Superior temporal gyrus (tissue), 1 donor: ENCODE measurements around the gene BTBD19.
"Not testable (repeated sequence)": the region's sequence is repeated elsewhere in the genome, so short reads cannot be mapped to it uniquely, and the experiment has no call there.

ENCODE experiments used
- DNase-seq: peaks from one replicate; pipeline ENCODE4 v3.0.0-alpha.2; 2016; ENCODE audit errors: extremely low spot score

Gene BTBD19

GRCh38 chr1:44787506-44787905 is 20.8 kb upstream of the BTBD19 start:
- DNase-seq = no peak

DNA sequence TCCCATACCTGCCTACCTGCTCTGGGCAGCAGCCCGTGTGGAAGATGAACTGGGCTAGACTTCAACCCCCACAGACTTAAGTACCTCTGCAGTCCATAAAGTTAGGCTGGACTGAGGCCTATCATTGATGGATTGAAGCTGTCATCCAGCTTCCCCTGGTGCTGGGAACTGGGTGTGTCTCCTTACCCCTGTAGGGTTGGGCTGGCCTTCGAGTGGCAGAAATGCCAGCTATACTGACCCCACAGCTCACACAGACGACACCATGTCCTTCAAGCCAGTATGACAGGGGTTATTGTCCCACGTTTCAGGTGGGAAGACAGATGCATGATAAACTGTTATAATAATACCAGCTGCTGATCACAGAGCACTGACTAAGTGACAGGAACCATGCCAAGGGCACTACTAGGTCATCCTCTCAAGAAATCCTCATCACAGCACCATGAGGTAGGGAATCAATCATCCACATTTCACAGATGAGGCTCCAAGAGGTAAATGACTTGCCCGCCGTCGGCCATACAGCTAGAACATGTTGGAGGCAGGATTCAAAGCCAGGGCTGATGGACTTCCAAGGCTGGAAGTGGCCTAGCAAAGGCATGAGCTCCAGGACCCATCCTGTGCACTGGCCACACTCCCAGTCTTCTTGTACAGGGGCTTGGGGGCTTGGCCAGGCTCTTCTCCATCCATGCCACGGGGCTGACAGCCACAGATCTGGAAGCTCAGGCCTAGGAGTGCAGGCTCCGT is 20.0 kb upstream of the BTBD19 start, which contains the start of gene BEST4:
BEST4 (minus strand) TSS at position 51 of the 741 bp plus-strand sequence. CDS start 465 bp downstream, outside the sequence.
- no peak for DNase-seq

GRCh38 chr1:44790968-44791801 is 17.1 kb upstream of the BTBD19 start:
- DNase-seq = no peak

GRCh38 chr1:44792736-44793502 is 15.4 kb upstream of the BTBD19 start:
- DNase-seq = no peak

- DNase-seq = not testable (repeated sequence)
Measured at GRCh38 chr1:44797886-44798285, 10.4 kb upstream of the BTBD19 start.

DNA sequence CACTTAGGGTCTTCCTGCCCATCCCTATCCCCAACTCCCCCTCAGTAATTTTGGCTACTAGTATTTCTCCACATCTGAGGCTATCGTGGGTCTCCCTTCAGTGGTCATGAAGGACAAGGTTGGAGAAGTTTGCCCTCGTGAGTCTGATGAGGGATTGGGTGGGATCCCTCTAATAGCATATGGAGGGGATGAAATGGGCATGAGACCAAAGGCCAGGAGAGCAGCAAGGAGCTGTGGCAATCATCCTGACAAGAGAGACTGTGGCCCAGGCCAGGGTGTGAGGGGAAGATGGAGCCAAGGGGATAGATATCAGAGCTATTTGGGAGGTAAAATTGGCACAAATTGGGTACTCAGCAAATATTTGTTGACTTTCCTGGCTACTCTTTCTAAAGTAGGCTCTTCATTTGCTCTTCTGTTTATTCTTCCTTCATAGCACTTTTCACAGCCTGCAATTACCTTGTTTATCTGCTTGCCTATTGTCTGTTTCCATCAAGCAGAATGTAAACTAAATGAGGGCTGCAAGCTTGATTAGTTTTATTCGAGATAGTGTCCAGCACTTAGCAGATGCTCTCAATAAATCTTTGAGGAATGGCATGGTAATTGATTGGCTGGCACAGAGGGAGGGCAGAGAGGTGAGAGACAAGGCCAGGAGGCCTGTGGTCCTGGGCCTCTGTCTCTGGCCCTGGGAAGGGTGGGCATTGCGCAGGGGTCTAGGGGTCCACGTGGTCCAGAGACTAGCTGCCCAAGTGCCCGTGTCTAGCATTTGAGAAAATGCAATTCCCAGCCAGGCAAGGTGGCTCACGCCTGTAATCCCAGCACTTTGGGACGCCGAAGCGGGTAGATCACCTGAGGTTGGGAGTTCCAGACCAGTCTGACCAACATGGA is 9.6 kb upstream of the BTBD19 start:
- no peak for DNase-seq

- peak; percentile 96 for DNase-seq
Measured at GRCh38 chr1:44799770-44800584, 8.3 kb upstream of the BTBD19 start, which contains the start of gene PLK3. Gene PLK3 (plus strand): TSS chr1:44800377. CDS start chr1:44800464, 87 bp downstream.

GRCh38 chr1:44801491-44802305 is 6.6 kb upstream of the BTBD19 start:
- DNase-seq = no peak

DNA sequence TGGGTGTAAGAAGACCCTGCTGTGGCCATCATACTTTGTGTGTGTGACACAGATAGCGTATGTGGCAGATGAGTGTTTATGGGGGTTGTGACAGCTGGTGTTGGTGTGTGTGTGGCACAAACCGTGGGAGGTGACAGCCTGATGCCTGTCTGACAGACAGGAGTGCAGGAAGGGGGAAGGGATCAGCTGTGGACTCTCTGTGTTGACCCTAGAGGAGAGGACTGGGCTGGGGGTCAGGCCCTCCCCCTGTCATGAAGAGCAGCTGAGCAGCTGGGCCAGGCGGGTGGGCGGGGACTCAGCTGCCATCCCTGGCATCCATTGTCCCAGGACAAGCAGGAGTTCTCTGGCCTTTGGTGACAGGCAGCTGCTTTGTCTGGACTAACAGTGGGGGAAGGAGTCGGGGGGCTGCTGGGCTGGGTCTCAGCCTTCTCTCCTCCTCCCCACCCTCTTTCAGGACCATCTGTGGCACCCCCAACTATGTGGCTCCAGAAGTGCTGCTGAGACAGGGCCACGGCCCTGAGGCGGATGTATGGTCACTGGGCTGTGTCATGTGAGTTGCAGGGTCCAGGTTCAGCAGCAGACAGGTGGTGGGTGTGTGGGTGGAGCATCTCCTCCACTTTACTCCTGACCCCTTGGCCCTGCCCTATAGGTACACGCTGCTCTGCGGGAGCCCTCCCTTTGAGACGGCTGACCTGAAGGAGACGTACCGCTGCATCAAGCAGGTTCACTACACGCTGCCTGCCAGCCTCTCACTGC is 5.8 kb upstream of the BTBD19 start:
- no peak for DNase-seq

DNA sequence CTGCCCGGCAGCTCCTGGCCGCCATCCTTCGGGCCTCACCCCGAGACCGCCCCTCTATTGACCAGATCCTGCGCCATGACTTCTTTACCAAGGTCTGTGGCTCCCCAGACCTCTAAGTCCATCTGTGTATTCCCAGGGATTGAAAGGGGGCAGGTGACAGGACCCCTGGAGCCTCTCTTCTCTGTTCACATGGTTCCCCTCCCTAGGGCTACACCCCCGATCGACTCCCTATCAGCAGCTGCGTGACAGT is 5.3 kb upstream of the BTBD19 start:
- no peak for DNase-seq

DNA sequence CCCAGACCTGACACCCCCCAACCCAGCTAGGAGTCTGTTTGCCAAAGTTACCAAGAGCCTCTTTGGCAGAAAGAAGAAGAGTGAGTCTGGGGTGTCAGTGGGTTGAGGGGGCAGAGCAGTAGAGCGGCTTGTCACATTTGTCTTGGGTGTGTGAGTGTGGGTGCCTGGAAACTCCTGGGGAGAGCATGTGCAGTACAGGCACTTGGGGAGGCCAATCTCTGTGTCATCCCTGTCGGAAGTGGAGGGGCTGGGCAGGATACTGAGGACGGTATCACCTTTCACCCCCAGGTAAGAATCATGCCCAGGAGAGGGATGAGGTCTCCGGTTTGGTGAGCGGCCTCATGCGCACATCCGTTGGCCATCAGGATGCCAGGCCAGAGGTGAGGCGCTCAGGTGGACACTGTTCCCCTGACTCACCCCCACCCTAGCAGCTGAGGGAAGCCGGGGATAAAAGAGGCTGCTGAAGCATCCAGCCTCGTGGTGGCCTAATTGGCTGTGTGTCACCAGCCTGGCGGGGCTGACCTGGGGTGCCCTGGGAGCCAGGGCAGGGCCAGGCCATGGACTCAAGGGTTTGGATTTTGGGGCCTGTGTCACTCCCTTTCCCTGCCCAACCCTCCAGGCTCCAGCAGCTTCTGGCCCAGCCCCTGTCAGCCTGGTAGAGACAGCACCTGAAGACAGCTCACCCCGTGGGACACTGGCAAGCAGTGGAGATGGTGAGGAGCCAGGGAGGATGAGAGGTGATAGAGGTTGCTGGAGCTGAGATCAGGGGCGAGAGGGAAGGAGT is 4.8 kb upstream of the BTBD19 start:
- no peak for DNase-seq

DNA sequence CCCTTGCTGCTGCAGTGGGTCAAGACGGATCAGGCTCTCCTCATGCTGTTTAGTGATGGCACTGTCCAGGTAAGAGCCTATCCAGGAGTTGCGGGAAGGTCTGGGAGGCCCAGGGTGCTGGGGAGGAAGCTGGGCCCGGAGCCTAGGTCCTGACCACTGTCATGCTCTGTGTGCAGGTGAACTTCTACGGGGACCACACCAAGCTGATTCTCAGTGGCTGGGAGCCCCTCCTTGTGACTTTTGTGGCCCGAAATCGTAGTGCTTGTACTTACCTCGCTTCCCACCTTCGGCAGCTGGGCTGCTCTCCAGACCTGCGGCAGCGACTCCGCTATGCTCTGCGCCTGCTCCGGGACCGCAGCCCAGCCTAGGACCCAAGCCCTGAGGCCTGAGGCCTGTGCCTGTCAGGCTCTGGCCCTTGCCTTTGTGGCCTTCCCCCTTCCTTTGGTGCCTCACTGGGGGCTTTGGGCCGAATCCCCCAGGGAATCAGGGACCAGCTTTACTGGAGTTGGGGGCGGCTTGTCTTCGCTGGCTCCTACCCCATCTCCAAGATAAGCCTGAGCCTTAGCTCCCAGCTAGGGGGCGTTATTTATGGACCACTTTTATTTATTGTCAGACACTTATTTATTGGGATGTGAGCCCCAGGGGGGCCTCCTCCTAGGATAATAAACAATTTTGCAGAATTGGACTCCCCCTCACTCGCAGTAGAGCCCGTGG is 2.9 kb upstream of the BTBD19 start:
- no peak for DNase-seq

GRCh38 chr1:44806025-44806703 is 2.2 kb upstream of the BTBD19 start:
- DNase-seq = no peak

DNA sequence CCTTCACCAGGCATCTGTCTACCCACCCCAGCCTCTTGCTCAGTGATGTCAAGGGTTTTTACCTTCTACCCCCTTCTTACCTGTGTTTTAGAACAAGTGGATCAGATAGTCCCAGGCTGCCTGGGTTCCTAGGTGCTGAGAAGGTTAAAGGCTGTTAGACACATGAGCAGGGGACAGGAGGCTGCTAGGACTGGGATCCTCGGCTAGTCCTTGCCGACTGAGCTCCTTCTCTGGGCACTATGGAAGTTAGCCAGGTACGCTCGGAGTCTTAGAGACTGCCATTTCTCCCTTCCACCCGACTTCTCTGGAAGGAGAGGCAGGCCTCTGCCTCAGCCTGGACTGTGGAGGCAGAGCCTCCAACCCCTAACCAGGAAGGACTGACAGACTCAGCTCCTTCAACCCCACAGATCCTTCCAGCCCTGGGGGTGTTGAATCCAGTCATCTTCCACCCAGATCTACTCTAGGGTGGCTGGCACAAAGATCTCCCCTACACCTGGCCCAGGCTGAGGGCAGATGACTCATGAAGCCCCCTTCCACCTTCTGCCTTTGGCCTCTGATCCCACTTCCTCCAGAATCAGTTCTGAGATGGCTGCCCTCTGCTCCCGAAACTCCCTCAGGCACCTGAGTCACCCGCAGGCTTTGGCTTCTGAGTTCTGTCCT is 1.5 kb upstream of the BTBD19 start, which contains the start of gene DYNLT4:
DYNLT4 (minus strand) TSS at position 648 of the 660 bp plus-strand sequence. CDS start 683 bp downstream, outside the sequence.
- DNase-seq = no peak

DNA sequence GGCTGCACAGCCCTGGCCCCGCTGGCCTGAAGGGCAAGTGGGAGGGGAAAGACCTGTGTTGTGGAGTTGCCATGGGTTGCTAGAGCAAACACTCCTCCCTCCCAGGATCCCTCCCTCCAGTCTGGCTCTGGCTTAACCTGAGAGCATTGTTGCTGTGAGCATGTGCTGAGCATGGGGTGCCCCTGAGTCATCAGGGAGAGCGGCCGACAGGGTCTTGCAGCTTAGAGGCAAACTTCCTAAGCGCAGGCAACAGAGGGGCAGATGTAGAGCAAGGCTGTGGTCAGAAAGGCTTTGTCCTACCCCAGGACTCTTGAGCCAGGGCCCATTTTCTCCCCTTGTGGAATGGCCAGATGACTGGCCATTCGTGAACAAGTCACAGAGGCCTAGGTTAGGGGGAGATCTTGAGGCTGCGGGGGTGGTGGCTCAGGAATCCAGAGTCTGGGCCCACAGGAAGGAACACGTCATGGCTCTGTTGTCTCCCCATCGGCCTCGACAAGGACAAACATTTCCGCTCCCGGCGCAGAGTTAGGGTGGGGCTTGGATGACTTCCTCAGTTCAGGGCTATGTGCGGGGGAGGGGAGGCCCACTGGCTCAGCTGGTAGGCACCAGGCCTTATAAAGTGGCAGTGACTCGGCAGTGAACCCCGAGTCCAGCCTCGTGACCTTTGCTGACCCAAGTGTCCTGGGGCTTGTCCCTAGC is 810 bp upstream of the BTBD19 start:
- peak; percentile 45 for DNase-seq
